CD4-positive, alpha-beta T cell treated with Interleukin-6 at 100 ng/mL for 8 hours (primary cell): ENCODE data around the gene CEP112.
"Not testable (repeated sequence)": the region's sequence is repeated elsewhere in the genome, so short reads cannot be mapped to it uniquely, and the experiment has no call there.

Experiments used
- DNase-seq: peaks from one replicate; pipeline ENCODE4 v3.0.0-alpha.2; 2020; ENCODE audit warnings: mixed read lengths, low spot score

Gene CEP112

GRCh38 chr17:65886315-65887245, 305.4 kb downstream of the CEP112 start:
- no peak for DNase-seq

DNA sequence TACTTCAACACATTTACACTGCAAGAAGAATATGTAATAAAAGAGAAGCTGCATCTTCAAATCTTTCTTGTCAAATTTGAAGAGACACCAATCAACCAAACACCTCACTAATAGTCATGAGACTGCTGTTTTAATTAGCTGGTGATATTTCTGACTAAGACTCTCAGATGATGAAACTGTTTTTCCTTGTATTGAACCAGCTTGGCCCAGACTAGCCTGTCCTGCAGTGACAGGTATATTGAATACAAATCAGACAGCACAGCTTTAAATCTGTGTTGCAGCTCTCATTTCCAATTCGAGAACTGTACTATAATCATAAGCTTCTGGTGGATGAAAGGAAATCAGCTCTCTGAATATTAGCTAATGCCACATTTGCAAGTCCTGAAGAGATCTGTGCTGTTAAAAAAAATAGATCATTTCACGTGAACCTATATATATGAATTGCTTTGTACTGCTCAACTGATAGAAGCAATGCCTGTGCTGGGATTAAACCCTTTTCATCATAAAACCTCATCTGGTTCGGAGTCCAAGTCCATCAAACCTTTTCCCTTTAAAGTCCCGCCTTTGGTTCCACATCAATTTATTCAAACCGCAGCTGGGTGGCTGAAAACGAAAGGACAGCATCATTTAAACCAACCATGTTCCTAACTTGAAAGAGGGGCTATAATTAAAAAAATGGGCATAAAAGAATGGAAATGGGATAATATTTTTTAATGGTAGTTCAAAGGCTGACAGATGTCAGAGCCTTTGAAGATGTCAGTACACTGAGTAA, 306.2 kb downstream of the CEP112 start:
- no peak for DNase-seq

- no peak for DNase-seq
Measured at GRCh38 chr17:65876985-65877384, 314.9 kb downstream of the CEP112 start.

GRCh38 chr17:65868881-65869280, 323.1 kb downstream of the CEP112 start:
- DNase-seq, result no peak

DNA sequence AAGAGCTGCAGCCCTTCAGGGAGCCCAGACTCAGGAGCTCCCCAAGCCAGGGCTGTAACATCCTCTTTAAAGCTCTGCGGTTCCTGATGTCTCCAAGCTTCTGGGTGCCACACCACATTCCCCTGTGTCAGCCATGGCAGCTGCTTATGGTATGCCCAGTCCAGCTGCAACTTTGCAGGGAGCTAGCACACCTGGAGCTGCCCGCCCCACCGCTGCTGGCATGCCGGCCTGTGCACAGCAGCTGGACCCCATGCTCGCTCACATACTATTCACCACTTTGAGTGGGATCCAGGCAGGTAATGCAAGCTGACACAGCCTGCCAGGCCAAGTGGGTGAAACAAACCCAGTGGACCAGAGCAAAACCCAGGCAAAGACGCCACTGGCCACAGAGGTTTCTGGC, 324.9 kb downstream of the CEP112 start:
- DNase-seq, result no peak

- DNase-seq, result no peak
Measured at GRCh38 chr17:65865715-65866425, 326.1 kb downstream of the CEP112 start.

GRCh38 chr17:65864394-65864793, 327.5 kb downstream of the CEP112 start:
- no peak for DNase-seq

GRCh38 chr17:65857718-65858117, 334.2 kb downstream of the CEP112 start:
- no peak for DNase-seq

DNA sequence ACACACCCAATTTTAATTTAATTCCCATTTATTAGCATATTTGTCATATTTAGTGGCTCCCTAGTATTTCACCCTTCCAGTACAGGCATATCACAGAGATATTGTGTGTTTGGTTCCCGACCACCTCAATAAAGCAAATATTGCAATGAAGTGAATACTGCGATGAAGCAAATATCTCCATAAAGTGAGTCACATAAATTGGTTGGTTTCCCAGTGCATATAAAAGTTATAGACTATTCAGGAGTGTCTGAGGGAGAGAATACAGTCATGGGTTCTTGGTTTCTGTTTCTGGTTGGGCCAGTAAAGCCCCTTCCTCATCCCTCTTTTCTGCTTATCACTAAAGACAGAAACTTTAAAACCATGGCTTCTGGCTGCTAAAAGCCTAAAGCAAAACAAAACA, 335.1 kb downstream of the CEP112 start:
- DNase-seq, result no peak

- no peak for DNase-seq
Measured at GRCh38 chr17:65855675-65856074, 336.3 kb downstream of the CEP112 start.

- no peak for DNase-seq
Measured at GRCh38 chr17:65855245-65855644, 336.7 kb downstream of the CEP112 start.

DNA sequence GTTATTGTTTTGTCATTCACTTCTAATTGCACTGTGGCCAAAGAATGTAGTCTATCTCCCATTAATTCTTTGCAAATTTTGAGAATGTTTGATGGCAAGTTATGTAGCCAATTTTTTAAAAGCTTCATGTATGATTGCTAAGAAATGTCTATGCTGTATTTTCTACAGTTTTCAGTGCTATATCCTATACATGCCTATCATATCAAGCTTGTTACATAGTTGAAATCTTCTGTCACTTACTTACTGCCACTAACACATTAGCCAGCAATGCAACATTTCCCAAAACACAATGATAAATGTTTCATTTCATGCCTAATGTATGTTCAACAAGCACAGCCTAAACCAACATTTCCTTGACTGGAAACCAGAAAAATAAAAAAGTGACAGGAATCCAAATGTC, 338.1 kb downstream of the CEP112 start:
- DNase-seq, result no peak

DNA sequence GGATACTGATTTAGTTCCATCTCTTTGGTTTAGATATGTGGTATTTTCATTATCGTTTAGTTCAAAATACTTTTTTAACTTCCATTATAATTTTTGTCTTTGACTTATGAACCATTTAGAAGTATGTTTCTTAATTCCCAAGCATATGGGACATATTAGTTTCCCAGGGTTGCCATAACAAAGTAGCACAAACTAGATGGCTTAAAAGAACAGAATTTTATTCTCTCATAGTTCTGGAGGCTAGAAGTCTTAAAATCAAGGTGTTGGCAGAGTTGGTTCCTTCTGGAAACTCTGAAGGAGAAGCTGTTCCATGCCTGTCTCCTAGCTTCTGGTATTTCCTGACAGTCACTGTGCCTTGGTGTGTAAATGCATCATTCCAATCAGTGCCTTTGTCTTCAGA, 339.0 kb downstream of the CEP112 start:
- no peak for DNase-seq

- DNase-seq, result no peak
Measured at GRCh38 chr17:65851965-65852736, 339.8 kb downstream of the CEP112 start.

- DNase-seq, result no peak
Measured at GRCh38 chr17:65850486-65850885, 341.4 kb downstream of the CEP112 start.

DNA sequence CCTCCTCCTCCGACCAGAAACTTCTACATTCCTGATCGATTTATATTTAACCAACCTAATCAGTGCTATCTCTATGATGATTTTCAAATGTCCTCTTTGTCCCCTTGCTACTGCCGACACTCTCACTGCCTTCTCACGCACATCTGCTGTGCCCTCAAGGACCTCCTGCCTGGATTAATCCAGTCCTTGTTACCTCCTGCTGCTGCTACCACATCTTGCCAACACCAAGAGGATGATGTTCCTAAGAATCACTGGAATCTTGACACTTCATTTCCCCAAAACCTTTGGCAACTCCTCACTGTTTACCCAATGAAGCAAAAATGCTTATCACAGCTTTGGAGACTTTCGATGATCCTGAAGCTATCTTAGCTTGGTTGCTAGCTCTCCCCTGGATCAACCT, 343.2 kb downstream of the CEP112 start:
- no peak for DNase-seq

DNA sequence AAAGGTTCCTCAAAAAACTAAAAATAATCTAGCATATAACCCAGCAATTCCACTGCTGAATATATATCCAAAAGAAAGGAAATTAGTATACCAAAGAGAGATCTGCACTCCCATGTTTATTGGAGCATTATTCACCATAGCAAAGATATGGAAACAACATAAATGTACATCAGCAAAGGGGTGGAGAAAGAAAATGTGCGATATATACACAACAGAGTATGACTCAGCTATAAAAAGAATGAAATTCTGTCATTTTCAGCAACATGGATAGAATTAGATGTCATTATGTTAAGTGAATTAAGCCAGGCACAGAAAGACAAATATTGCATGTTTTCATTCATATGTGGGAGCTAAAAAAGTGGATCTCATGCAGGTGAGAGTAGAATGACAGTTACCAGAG, 350.8 kb downstream of the CEP112 start:
- DNase-seq, result no peak

GRCh38 chr17:65837232-65837631, 354.7 kb downstream of the CEP112 start:
- DNase-seq, result not testable (repeated sequence)

GRCh38 chr17:65833214-65833613, 358.7 kb downstream of the CEP112 start:
- no peak for DNase-seq

DNA sequence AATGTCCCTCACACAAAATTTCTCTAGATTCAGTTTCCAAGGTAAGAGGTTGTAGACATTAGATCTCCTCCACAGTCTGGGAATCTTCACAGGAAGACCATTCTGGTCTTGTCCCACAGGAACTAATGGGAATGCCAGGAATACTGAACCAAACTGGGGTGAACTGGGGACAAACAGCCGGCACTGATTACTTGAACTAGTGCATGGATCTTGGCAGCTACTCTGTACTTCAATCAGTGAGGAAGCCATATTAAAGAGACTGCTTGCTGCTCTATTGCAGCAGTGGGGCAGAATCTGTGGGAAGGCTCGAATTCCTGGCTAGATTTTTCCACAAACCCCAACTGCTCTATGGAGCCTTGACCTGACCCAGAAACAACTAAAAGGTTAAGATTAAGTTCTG, 361.6 kb downstream of the CEP112 start:
- DNase-seq, result no peak

DNA sequence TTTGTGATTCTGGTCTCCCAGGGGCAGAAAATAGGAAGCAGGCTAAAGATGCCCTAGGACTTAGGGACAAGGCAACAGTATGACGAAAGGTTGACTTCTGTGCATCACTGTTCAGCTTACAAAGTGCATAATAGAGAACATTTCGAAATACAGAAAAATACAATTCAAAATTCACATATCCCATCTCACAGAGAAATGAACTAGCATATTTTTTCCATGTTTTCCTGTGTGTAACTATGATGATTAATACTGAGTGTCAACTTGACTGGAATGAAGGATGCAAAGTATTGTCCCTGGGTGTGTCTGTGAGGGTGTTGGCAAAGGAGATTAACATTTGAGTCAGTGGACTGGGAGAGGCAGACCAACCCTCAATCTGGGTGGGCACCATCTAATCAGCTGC, 365.4 kb downstream of the CEP112 start:
- DNase-seq, result not testable (repeated sequence)

DNA sequence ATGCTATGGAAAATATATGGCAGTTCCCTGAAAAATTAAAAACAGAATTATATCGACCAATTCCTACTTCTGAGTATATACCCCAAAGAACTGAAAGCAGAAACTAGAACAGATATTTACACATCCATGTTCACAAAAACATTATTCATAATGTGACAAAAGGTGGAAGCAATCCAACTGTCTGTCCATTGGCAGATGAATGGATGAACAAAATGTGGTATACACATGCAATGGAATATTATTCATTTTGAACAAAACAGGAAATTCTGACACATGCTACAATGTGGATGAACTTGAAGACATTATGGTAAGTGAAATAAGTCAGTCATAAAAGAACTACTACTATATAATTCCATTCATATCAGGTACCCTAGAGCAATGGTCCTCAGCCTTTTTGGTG, 367.0 kb downstream of the CEP112 start:
- DNase-seq, result no peak
